HepG2 (cell line): ENCODE measurements around the gene POLR3GL. TPM values are rescaled to one million over a fixed set of nuclear protein-coding genes. Genes with fewer than 3 reads are reported as not detected.

Experiments
- BCL6 ChIP-seq: IDR thresholded peaks from 2 replicates; pipeline ENCODE4 v1.6.1; 2016; ENCODE audit warnings: missing genetic modification reagents, missing compliant biosample characterization
- CBFB ChIP-seq: sonication (generic); formaldehyde crosslinking; IDR thresholded peaks from 2 replicates; pipeline ENCODE4 v1.4.0; 2020; ENCODE audit warnings: missing genetic modification reagents
- CTCF ChIP-seq: sonication (generic); formaldehyde crosslinking; IDR thresholded peaks from 2 replicates; pipeline ENCODE4 v1.5.0; 2020; ENCODE audit warnings: mild to moderate bottlenecking, missing genetic modification reagents, moderate library complexity
- HDAC2 ChIP-seq: sonication (generic); formaldehyde crosslinking; IDR thresholded peaks from 2 replicates; pipeline ENCODE4 v1.4.0; 2020; ENCODE audit warnings: missing genetic modification reagents
- HOXA3 ChIP-seq: sonication (generic); formaldehyde crosslinking; IDR thresholded peaks from 2 replicates; pipeline ENCODE4 v1.5.0; 2020; ENCODE audit warnings: missing genetic modification reagents
- KAT8 ChIP-seq: IDR thresholded peaks from 2 replicates; pipeline ENCODE4 v1.6.1; 2016; ENCODE audit warnings: missing genetic modification reagents, missing compliant biosample characterization
- MTF1 ChIP-seq: sonication (generic); formaldehyde crosslinking; IDR thresholded peaks from 2 replicates; pipeline ENCODE4 v1.5.0; 2020; ENCODE audit warnings: missing genetic modification reagents
- PBX3 ChIP-seq: sonication (generic); formaldehyde crosslinking; IDR thresholded peaks from 2 replicates; pipeline ENCODE4 v1.8.1; 2023; ENCODE audit warnings: missing genetic modification reagents, inconsistent platforms, borderline replicate concordance
- POLR2AphosphoS5 ChIP-seq: IDR thresholded peaks from 2 replicates; pipeline ENCODE4 v1.6.1; 2012; ENCODE audit warnings: low read depth, low read length
- RBFOX2 ChIP-seq: fragments of 200-400 bp; formaldehyde crosslinking; IDR thresholded peaks from 2 replicates; pipeline ENCODE4 v1.6.1; 2017; ENCODE audit warnings: low read depth, mild to moderate bottlenecking, low read length
- SAP130 ChIP-seq: IDR thresholded peaks from 2 replicates; pipeline ENCODE4 v1.6.1; 2016; ENCODE audit warnings: low read depth
- TAF1 ChIP-seq: sonication (generic); formaldehyde crosslinking; IDR thresholded peaks from 2 replicates; pipeline ENCODE4 v1.4.0; 2020; ENCODE audit warnings: missing genetic modification reagents
- TFDP1 ChIP-seq: IDR thresholded peaks from 2 replicates; pipeline ENCODE4 v1.6.1; 2016; ENCODE audit warnings: missing compliant biosample characterization, missing genetic modification reagents, borderline replicate concordance
- THRA ChIP-seq: sonication (generic); formaldehyde crosslinking; IDR thresholded peaks from 2 replicates; pipeline ENCODE4 v1.4.0; 2020; ENCODE audit warnings: missing genetic modification reagents, borderline replicate concordance
- ZFP36L1 ChIP-seq: sonication (generic); formaldehyde crosslinking; IDR thresholded peaks from 2 replicates; pipeline ENCODE4 v1.8.0; 2022; ENCODE audit warnings: mild to moderate bottlenecking, missing genetic modification reagents, moderate library complexity
- ZNF121 ChIP-seq: sonication (generic); formaldehyde crosslinking; IDR thresholded peaks from 2 replicates; pipeline ENCODE4 v1.5.0; 2020; ENCODE audit warnings: mild to moderate bottlenecking, missing genetic modification reagents
- ZNF30 ChIP-seq: sonication (generic); formaldehyde crosslinking; IDR thresholded peaks from 2 replicates; pipeline ENCODE4 v1.5.0; 2020; ENCODE audit warnings: mild to moderate bottlenecking, missing genetic modification reagents
- ZNF615 ChIP-seq: sonication (generic); formaldehyde crosslinking; IDR thresholded peaks from 2 replicates; pipeline ENCODE4 v1.5.0; 2020; ENCODE audit warnings: mild to moderate bottlenecking, missing genetic modification reagents, borderline replicate concordance
- ZNF773 ChIP-seq: sonication (generic); formaldehyde crosslinking; IDR thresholded peaks from 2 replicates; pipeline ENCODE4 v1.4.0; 2020; ENCODE audit warnings: missing genetic modification reagents, borderline replicate concordance
- polyA plus RNA-seq, 8 experiments: library from polyadenylated mRNA; depleted of rRNA in 3 of 8; stranded (reverse) in 7 of 8; unstranded in 1 of 8; fragments of >200 nt; fragmentation: Illumina TruSeq in 4 of 8; extraction: Trizol in 4 of 8; gene quantifications; 2 replicates each; pipeline versions ENCODE4 v1.2.1 to v1.2.3, GENCODE V29; 2011 to 2016; ENCODE audit warnings: low read depth in 4 of 8, missing spikeins in 1 of 8, mixed read lengths in 1 of 8; ENCODE audit not compliant: insufficient read depth in 1 of 8
- total RNA-seq, 5 experiments: library from RNA; depleted of rRNA; stranded (reverse); fragments of >200 nt; fragmentation: Illumina TruSeq; extraction: Trizol; gene quantifications; 2 replicates each; pipeline ENCODE4 v1.2.3, GENCODE V29; 2016; ENCODE audit warnings: low read depth in 1 of 5
- TF ChIP-seq, protein P1 (sequence below): IDR thresholded peaks from 2 replicates; pipeline ENCODE4 v1.6.1; 2016
- TF ChIP-seq, protein P2 (sequence below): IDR thresholded peaks from 2 replicates; pipeline ENCODE4 v1.6.1; 2016; ENCODE audit warnings: missing genetic modification reagents, missing compliant biosample characterization
- TF ChIP-seq, protein P3 (sequence below), 2 experiments: sonication (generic) in 1 of 2; formaldehyde crosslinking in 1 of 2; IDR thresholded peaks; 2 replicates each; pipeline versions ENCODE4 v1.5.1 to v1.6.1; 2011 to 2020; ENCODE audit warnings: borderline replicate concordance in 1 of 2, low read depth in 1 of 2, low read length in 1 of 2, mild to moderate bottlenecking in 1 of 2, missing genetic modification reagents in 1 of 2, moderate library complexity in 1 of 2

POLR3GL gene
- total and polyA plus RNA-seq, 2 of the 13 experiments (the other 11 are each of a cell fraction or from before 2014, with no cell fraction given), result 11.5 to 12.4 TPM

- TF ChIP-seq THRA (CRISPR knock-in tag), result peak; percentile 79; the same call in 1 of the 2 replicates
- peak; percentile 80 for TF ChIP-seq KAT8
- peak; percentile 72 for TF ChIP-seq BCL6 (CRISPR knock-in tag)
- TF ChIP-seq TFDP1 (CRISPR knock-in tag), result peak; percentile 62
- TF ChIP-seq, protein P1, sequence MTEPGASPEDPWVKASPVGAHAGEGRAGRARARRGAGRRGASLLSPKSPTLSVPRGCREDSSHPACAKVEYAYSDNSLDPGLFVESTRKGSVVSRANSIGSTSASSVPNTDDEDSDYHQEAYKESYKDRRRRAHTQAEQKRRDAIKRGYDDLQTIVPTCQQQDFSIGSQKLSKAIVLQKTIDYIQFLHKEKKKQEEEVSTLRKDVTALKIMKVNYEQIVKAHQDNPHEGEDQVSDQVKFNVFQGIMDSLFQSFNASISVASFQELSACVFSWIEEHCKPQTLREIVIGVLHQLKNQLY (CRISPR knock-in tag), result peak; percentile 100
- TF ChIP-seq, protein P2, sequence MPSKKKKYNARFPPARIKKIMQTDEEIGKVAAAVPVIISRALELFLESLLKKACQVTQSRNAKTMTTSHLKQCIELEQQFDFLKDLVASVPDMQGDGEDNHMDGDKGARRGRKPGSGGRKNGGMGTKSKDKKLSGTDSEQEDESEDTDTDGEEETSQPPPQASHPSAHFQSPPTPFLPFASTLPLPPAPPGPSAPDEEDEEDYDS (CRISPR knock-in tag), result peak; percentile 98
- TF ChIP-seq ZNF615 (CRISPR knock-in tag), result peak; percentile 65; the same call in 1 of the 2 replicates
- peak; percentile 90 for TF ChIP-seq HOXA3 (CRISPR knock-in tag)
- peak; percentile 96 for TF ChIP-seq ZFP36L1 (CRISPR knock-in tag)
- no peak for TF ChIP-seq ZNF30 (CRISPR knock-in tag)
- peak; percentile 14; the same call in 1 of the 2 replicates for TF ChIP-seq CTCF (CRISPR knock-in tag)
- TF ChIP-seq POLR2AphosphoS5, result peak; percentile 100
- TF ChIP-seq SAP130 (CRISPR knock-in tag), result peak; percentile 90
- no peak for TF ChIP-seq MTF1 (CRISPR knock-in tag)
- TF ChIP-seq HDAC2 (CRISPR knock-in tag), result peak; percentile 69
- peak; percentile 73; the same call in 1 of the 2 replicates for TF ChIP-seq CBFB (CRISPR knock-in tag)
- peak; percentile 72 for TF ChIP-seq RBFOX2
- no peak for TF ChIP-seq PBX3 (CRISPR knock-in tag)
- TF ChIP-seq, protein P3, sequence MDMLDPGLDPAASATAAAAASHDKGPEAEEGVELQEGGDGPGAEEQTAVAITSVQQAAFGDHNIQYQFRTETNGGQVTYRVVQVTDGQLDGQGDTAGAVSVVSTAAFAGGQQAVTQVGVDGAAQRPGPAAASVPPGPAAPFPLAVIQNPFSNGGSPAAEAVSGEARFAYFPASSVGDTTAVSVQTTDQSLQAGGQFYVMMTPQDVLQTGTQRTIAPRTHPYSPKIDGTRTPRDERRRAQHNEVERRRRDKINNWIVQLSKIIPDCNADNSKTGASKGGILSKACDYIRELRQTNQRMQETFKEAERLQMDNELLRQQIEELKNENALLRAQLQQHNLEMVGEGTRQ (IDR thresholded peaks at IDR 0.05; ENCODE audit: low read depth, low read length), result no peak
- TF ChIP-seq, protein P3 (CRISPR knock-in tag; IDR thresholded peaks at IDR 0.05; ENCODE audit: borderline replicate concordance), result no peak
- peak; percentile 61 for TF ChIP-seq TAF1 (CRISPR knock-in tag)
- peak; percentile 22; the same call in 1 of the 2 replicates for TF ChIP-seq ZNF121 (CRISPR knock-in tag)
- TF ChIP-seq ZNF773, result no peak
Observed at GRCh38 chr1:145996433-145997015, 32.0 kb downstream of the POLR3GL start, which contains the start of gene TXNIP (continued).
